ENCODE measurements around the gene THSD4. TPM values are rescaled to one million over a fixed set of nuclear protein-coding genes. Genes with fewer than 3 reads are reported as not detected.
A peak's percentile ranks its signal among the peaks of the same experiment; 100 is the strongest.

THSD4 gene
- total RNA-seq, 1 experiment from 2014 or later, result 29.0 TPM

GRCh38 chr15:71250936-71251583 is 135.8 kb downstream of the THSD4 start:
- TF ChIP-seq EZH2 (IDR thresholded peaks at IDR 0.05; ENCODE audit: low read length, unreplicated experiment), result no peak
- no peak for TF ChIP-seq EZH2phosphoT487 (IDR thresholded peaks at IDR 0.05; ENCODE audit: borderline replicate concordance, low read length)
- no peak for TF ChIP-seq CTCF (conservative IDR thresholded peaks at IDR 0.05; ENCODE audit: low read depth, low read length)
- DNase-seq (no peak), ATAC-seq (no peak)
- Histone ChIP-seq H3K27me3 (ENCODE audit: low read length) (no peaks in the 10 kb centered on the region), H3K79me2 (ENCODE audit: low read length) (no peaks in the 10 kb centered on the region), H3K4me3 (ENCODE audit: low read length) (no peak overlapping the region), H3K4me2 (ENCODE audit: low read length) (peak overlapping the region; percentile 22; the same call in 1 of the 2 replicates), H3K4me1 (ENCODE audit: insufficient read depth, low read length) (peaks cover 25% of the 10 kb centered on the region), H4K20me1 (ENCODE audit: low read length) (no peaks in the 10 kb centered on the region), H3F3A (ENCODE audit: low read length, unreplicated experiment) (no peaks in the 10 kb centered on the region), H3K36me3 (ENCODE audit: low read depth, low read length) (peaks cover 23% of the 10 kb centered on the region), H3K9me3 (ENCODE audit: low read length) (no peaks in the 10 kb centered on the region), H3K9me2 (replicated peaks; ENCODE audit: low read length) (no peaks in the 10 kb centered on the region), H3K27ac (ENCODE audit: low read length) (peak overlapping the region; percentile 89), H3K9ac (ENCODE audit: low read length) (peak overlapping the region; percentile 52), H2AFZ (ENCODE audit: low read length) (no peak overlapping the region)
- ChIA-PET POLR2A (ENCODE audit: unreplicated experiment) (no interaction called here), CTCF (no interaction called here)
- intact Hi-C loops (cut with micrococcal nuclease), result no loop called here
- BruUV-seq (replicated peaks), result no TSS peak

GRCh38 chr15:71251584-71252043 is 136.3 kb downstream of the THSD4 start:
- no peaks in the 10 kb centered on the region for H3K79me2 ChIP-seq (ENCODE audit: low read length)
- DNase-seq, result peak; percentile 43
- BruUV-seq (replicated peaks), result no TSS peak
- CTCF ChIA-PET, result no interaction called here
- no peaks in the 10 kb centered on the region for H3K27me3 ChIP-seq (ENCODE audit: low read length)
- H4K20me1 ChIP-seq (ENCODE audit: low read length), result no peaks in the 10 kb centered on the region
- peak overlapping the region; percentile 52 for H3K9ac ChIP-seq (ENCODE audit: low read length)
- H3K9me3 ChIP-seq (ENCODE audit: low read length), result no peaks in the 10 kb centered on the region
- intact Hi-C loops (cut with micrococcal nuclease), result no loop called here
- TF ChIP-seq EZH2phosphoT487 (IDR thresholded peaks at IDR 0.05; ENCODE audit: borderline replicate concordance, low read length) (no peak), EZH2 (IDR thresholded peaks at IDR 0.05; ENCODE audit: low read length, unreplicated experiment) (no peak), CTCF (conservative IDR thresholded peaks at IDR 0.05; ENCODE audit: low read depth, low read length) (no peak)
- H3F3A ChIP-seq (ENCODE audit: low read length, unreplicated experiment), result no peaks in the 10 kb centered on the region
- peaks cover 25% of the 10 kb centered on the region for H3K4me1 ChIP-seq (ENCODE audit: insufficient read depth, low read length)
- H3K27ac ChIP-seq (ENCODE audit: low read length), result peak overlapping the region; percentile 89
- H3K9me2 ChIP-seq (replicated peaks; ENCODE audit: low read length), result no peaks in the 10 kb centered on the region
- H2AFZ ChIP-seq (ENCODE audit: low read length), result no peak overlapping the region
- H3K36me3 ChIP-seq (ENCODE audit: low read depth, low read length), result peaks cover 23% of the 10 kb centered on the region
- H3K4me3 ChIP-seq (ENCODE audit: low read length), result no peak overlapping the region
- POLR2A ChIA-PET (ENCODE audit: unreplicated experiment), result no interaction called here
- peak; percentile 42; the same call in 1 of the 2 replicates for ATAC-seq
- H3K4me2 ChIP-seq (ENCODE audit: low read length), result peak overlapping the region; percentile 22; the same call in 1 of the 2 replicates

GRCh38 chr15:71252044-71252739 is 136.9 kb downstream of the THSD4 start:
- ATAC-seq (peak; percentile 18; the same call in 1 of the 2 replicates), DNase-seq (peak; percentile 57)
- Histone ChIP-seq H3K4me2 (ENCODE audit: low read length) (peak overlapping the region; percentile 22; the same call in 1 of the 2 replicates), H3K36me3 (ENCODE audit: low read depth, low read length) (peaks cover 26% of the 10 kb centered on the region), H3K79me2 (ENCODE audit: low read length) (no peaks in the 10 kb centered on the region), H3K9me2 (replicated peaks; ENCODE audit: low read length) (no peaks in the 10 kb centered on the region), H4K20me1 (ENCODE audit: low read length) (no peaks in the 10 kb centered on the region), H3K27me3 (ENCODE audit: low read length) (no peaks in the 10 kb centered on the region), H3K4me3 (ENCODE audit: low read length) (no peak overlapping the region), H2AFZ (ENCODE audit: low read length) (no peak overlapping the region), H3K9me3 (ENCODE audit: low read length) (no peaks in the 10 kb centered on the region), H3K27ac (ENCODE audit: low read length) (peak overlapping the region; percentile 89), H3F3A (ENCODE audit: low read length, unreplicated experiment) (no peaks in the 10 kb centered on the region), H3K9ac (ENCODE audit: low read length) (peak overlapping the region; percentile 52), H3K4me1 (ENCODE audit: insufficient read depth, low read length) (peaks cover 25% of the 10 kb centered on the region)
- ChIA-PET CTCF (no interaction called here), POLR2A (ENCODE audit: unreplicated experiment) (no interaction called here)
- TF ChIP-seq EZH2 (IDR thresholded peaks at IDR 0.05; ENCODE audit: low read length, unreplicated experiment) (no peak), CTCF (conservative IDR thresholded peaks at IDR 0.05; ENCODE audit: low read depth, low read length) (no peak), EZH2phosphoT487 (IDR thresholded peaks at IDR 0.05; ENCODE audit: borderline replicate concordance, low read length) (no peak)
- intact Hi-C loops (cut with micrococcal nuclease), result no loop called here
- no TSS peak for BruUV-seq (replicated peaks)
